HCT116 (cell line): Measurements from ENCODE around the gene ARHGEF25. TPM values are rescaled to one million over a fixed set of nuclear protein-coding genes. Genes with fewer than 3 reads are reported as not detected.

Experiments
- ATAC-seq: fragments of 200-7000 bp; cut with Tn5 transposase; 2 replicates; pipeline ENCODE4 v1.9.1; 2020; ENCODE audit warnings: mild to moderate bottlenecking, moderate library complexity
- BruUV-seq: library from RNA; stranded (reverse); fragments of 400-500 nt; replicated peaks from 2 replicates; lab custom pipeline; 2021; lab: Mats Ljungman, UMichigan
- CTCF ChIA-PET: fragments of 300-600 bp; sonication (Branson Sonifier 250); formaldehyde crosslinking; loops from one replicate; lab custom pipeline; 2021; ENCODE audit warnings: antibody characterized with exemption; lab: Charles Lee
- POLR2A ChIA-PET: fragments of 300-600, 350-600 bp; sonication (Branson Sonifier 250); formaldehyde crosslinking; loops from one replicate; lab custom pipeline; 2021; ENCODE audit warnings: antibody characterized with exemption; lab: Charles Lee
- RAD21 ChIA-PET, 2 experiments: fragments of 300-600 bp; sonication (Branson Sonifier 250); formaldehyde crosslinking; loops; one replicate each; lab custom pipeline; 2023; ENCODE audit warnings: low total read pairs in 2 of 2; ENCODE audit not compliant: uncharacterized antibody in 2 of 2, unreplicated experiment in 2 of 2, low non-redundant PET in 1 of 2; lab: Charles Lee
- DNase-seq: peaks from one replicate; pipeline ENCODE4 v3.0.0-alpha.2; 2010; ENCODE audit warnings: low read depth, low spot score
- H2AFZ ChIP-seq: fragments of 200-600 bp; shearing (Covaris generic), sonication (generic); 2 replicates; pipeline ENCODE4 v1.6.1; 2017; ENCODE audit warnings: low read depth, mixed run types, mixed read lengths, antibody characterized with exemption, low read length; ENCODE audit not compliant: poor library complexity, severe bottlenecking
- H3K27ac ChIP-seq: 2 replicates; pipeline ENCODE4 v1.5.1; 2012; ENCODE audit warnings: low read depth, low read length
- H3K27me3 ChIP-seq: fragments of 200-600 bp; sonication (generic); 2 replicates; pipeline ENCODE4 v1.6.1; 2016; ENCODE audit warnings: mixed run types, low read length, mixed read lengths; ENCODE audit not compliant: insufficient read depth
- H3K36me3 ChIP-seq, 2 experiments: fragments of 200-500 bp in 1 of 2; fragments of 200-600 bp in 1 of 2; sonication (Bioruptor generic) in 1 of 2; sonication (generic) in 1 of 2; 2 replicates each; pipeline versions ENCODE4 v1.5.1 to v1.6.1; 2014 to 2016; ENCODE audit warnings: low read length in 2 of 2, inconsistent platforms in 1 of 2, mixed read lengths in 1 of 2, mixed run types in 1 of 2; ENCODE audit not compliant: insufficient read depth in 2 of 2, control insufficient read depth in 1 of 2
- H3K4me1 ChIP-seq, 2 experiments: fragments of 200-600 bp in 1 of 2; sonication (generic) in 1 of 2; 2 replicates each; pipeline versions ENCODE4 v1.5.1 to v1.6.1; 2012 to 2017; ENCODE audit warnings: low read length in 2 of 2, inconsistent platforms in 1 of 2, mild to moderate bottlenecking in 1 of 2, mixed read lengths in 1 of 2, mixed run types in 1 of 2, moderate library complexity in 1 of 2; ENCODE audit not compliant: insufficient read depth in 2 of 2, control insufficient read depth in 1 of 2
- H3K4me2 ChIP-seq: fragments of 200-600 bp; sonication (generic); 2 replicates; pipeline ENCODE4 v1.6.1; 2017; ENCODE audit warnings: mixed run types, low read length, mixed read lengths
- H3K4me3 ChIP-seq, 2 experiments: fragments of 200-600 bp in 1 of 2; sonication (generic) in 1 of 2; replicated peaks in 1 of 2; 2 replicates each; pipeline ENCODE4 v1.5.1; 2011 to 2016; ENCODE audit warnings: low read length in 2 of 2, control low read depth in 1 of 2, low read depth in 1 of 2, mild to moderate bottlenecking in 1 of 2, mixed read lengths in 1 of 2, mixed run types in 1 of 2
- H3K79me2 ChIP-seq: fragments of 200-600 bp; sonication (generic); 2 replicates; pipeline ENCODE4 v1.6.1; 2017; ENCODE audit warnings: mild to moderate bottlenecking, mixed run types, low read length, moderate library complexity, mixed read lengths; ENCODE audit not compliant: insufficient read depth
- H3K9ac ChIP-seq: fragments of 200-600 bp; sonication (generic); 2 replicates; pipeline ENCODE4 v1.6.1; 2016; ENCODE audit warnings: low read length, mixed read lengths
- H3K9me2 ChIP-seq: fragments of 200-600 bp; sonication (generic), shearing (Covaris generic); 2 replicates; pipeline ENCODE4 v1.6.1; 2017; ENCODE audit warnings: mixed run types, mild to moderate bottlenecking, moderate library complexity; ENCODE audit not compliant: insufficient read depth
- H3K9me3 ChIP-seq, 2 experiments: fragments of 200-500 bp in 1 of 2; fragments of 200-600 bp in 1 of 2; sonication (Bioruptor generic) in 1 of 2; sonication (generic) in 1 of 2; 2 replicates each; pipeline ENCODE4 v1.6.1; 2014 to 2017; ENCODE audit warnings: low read length in 2 of 2, mixed read lengths in 2 of 2, inconsistent platforms in 1 of 2, low read depth in 1 of 2, mild to moderate bottlenecking in 1 of 2, mixed run types in 1 of 2, moderate library complexity in 1 of 2; ENCODE audit not compliant: control insufficient read depth in 1 of 2, insufficient read depth in 1 of 2
- H4K20me1 ChIP-seq: fragments of 200-600 bp; sonication (generic), shearing (Covaris generic); 2 replicates; pipeline ENCODE4 v1.6.1; 2017; ENCODE audit warnings: mixed run types, mild to moderate bottlenecking, moderate library complexity; ENCODE audit not compliant: insufficient read depth
- CBX3 ChIP-seq: IDR thresholded peaks from 2 replicates; pipeline ENCODE4 v1.6.1; 2012; ENCODE audit warnings: low read depth
- CEBPB ChIP-seq: IDR thresholded peaks from 2 replicates; pipeline ENCODE4 v1.6.1; 2012; ENCODE audit warnings: low read depth
- EGR1 ChIP-seq: IDR thresholded peaks from 2 replicates; pipeline ENCODE4 v1.6.1; 2012; ENCODE audit warnings: low read depth
- ELF1 ChIP-seq: IDR thresholded peaks from 2 replicates; pipeline ENCODE4 v1.6.1; 2012; ENCODE audit warnings: low read depth, borderline replicate concordance
- EZH2 ChIP-seq: fragments of 200-600 bp; sonication (generic); IDR thresholded peaks from 2 replicates; pipeline ENCODE4 v1.6.1; 2017; ENCODE audit warnings: antibody characterized with exemption, mixed run types
- EZH2phosphoT487 ChIP-seq: fragments of 200-600 bp; IDR thresholded peaks from 2 replicates; pipeline ENCODE4 v1.6.1; 2018; ENCODE audit warnings: antibody characterized with exemption, borderline replicate concordance
- FOSL1 ChIP-seq: IDR thresholded peaks from 2 replicates; pipeline ENCODE4 v1.6.1; 2012; ENCODE audit warnings: low read depth
- JUND ChIP-seq: IDR thresholded peaks from 2 replicates; pipeline ENCODE4 v1.6.1; 2012
- POLR2AphosphoS5 ChIP-seq: IDR thresholded peaks from 2 replicates; pipeline ENCODE4 v1.6.1; 2011; ENCODE audit warnings: mild to moderate bottlenecking, low read depth, low read length, moderate library complexity
- RAD21 ChIP-seq: IDR thresholded peaks from 2 replicates; pipeline ENCODE4 v1.6.1; 2012; ENCODE audit warnings: low read depth, mild to moderate bottlenecking
- SRF ChIP-seq: IDR thresholded peaks from 2 replicates; pipeline ENCODE4 v1.6.1; 2012; ENCODE audit warnings: low read depth
- TCF7L2 ChIP-seq: IDR thresholded peaks from 2 replicates; pipeline ENCODE4 v1.7.0; 2011; ENCODE audit warnings: borderline replicate concordance, inconsistent platforms; ENCODE audit not compliant: insufficient read depth, insufficient read length; ENCODE audit errors: extremely low read depth
- YY1 ChIP-seq: IDR thresholded peaks from 2 replicates; pipeline ENCODE4 v1.6.1; 2011; ENCODE audit warnings: low read length, low read depth, moderate library complexity, mild to moderate bottlenecking; ENCODE audit not compliant: insufficient replicate concordance; ENCODE audit errors: extremely low read depth
- ZFX ChIP-seq: fragments of 450-650 bp; IDR thresholded peaks from 2 replicates; pipeline ENCODE4 v1.6.1; 2017
- ZNF274 ChIP-seq: fragments of 200-500 bp; sonication (Bioruptor generic); IDR thresholded peaks from 2 replicates; pipeline ENCODE4 v1.6.1; 2014; ENCODE audit warnings: mild to moderate bottlenecking, low read depth, low read length, inconsistent platforms
- intact Hi-C: fragments of 100-400 bp; cut with micrococcal nuclease; formaldehyde crosslinking; loops from 2 replicates; pipeline ENCODE4 v1.10.0; 2022
- total RNA-seq: library from RNA; stranded (reverse); gene quantifications from one replicate; pipeline ENCODE4 v1.2.1, GENCODE V29; 2021; ENCODE audit not compliant: unreplicated experiment
- TF ChIP-seq, protein P1 (sequence below): IDR thresholded peaks from 2 replicates; pipeline ENCODE4 v1.6.1; 2012; ENCODE audit warnings: low read depth
- TF ChIP-seq, protein P2 (sequence below): IDR thresholded peaks from 2 replicates; pipeline ENCODE4 v1.6.1; 2011; ENCODE audit warnings: mild to moderate bottlenecking, low read length, moderate library complexity; ENCODE audit not compliant: insufficient replicate concordance; ENCODE audit errors: extremely low read depth
- TF ChIP-seq, protein P3 (sequence below), 3 experiments: fragments of 200-600 bp in 1 of 3; sonication (generic) in 1 of 3; IDR thresholded peaks in 2 of 3; conservative IDR thresholded peaks in 1 of 3; 2 replicates each; pipeline ENCODE4 v1.5.1; 2012 to 2017; ENCODE audit warnings: low read depth in 2 of 3, low read length in 2 of 3, antibody characterized with exemption in 1 of 3, borderline replicate concordance in 1 of 3, control low read depth in 1 of 3, mild to moderate bottlenecking in 1 of 3, mixed read lengths in 1 of 3, mixed run types in 1 of 3, moderate library complexity in 1 of 3; ENCODE audit not compliant: insufficient read depth in 1 of 3
- TF ChIP-seq, protein P4 (sequence below): IDR thresholded peaks from 2 replicates; pipeline ENCODE4 v1.6.1; 2012

ARHGEF25 gene
- total RNA-seq, 1 experiment from 2014 or later, result 3.6 TPM

DNA sequence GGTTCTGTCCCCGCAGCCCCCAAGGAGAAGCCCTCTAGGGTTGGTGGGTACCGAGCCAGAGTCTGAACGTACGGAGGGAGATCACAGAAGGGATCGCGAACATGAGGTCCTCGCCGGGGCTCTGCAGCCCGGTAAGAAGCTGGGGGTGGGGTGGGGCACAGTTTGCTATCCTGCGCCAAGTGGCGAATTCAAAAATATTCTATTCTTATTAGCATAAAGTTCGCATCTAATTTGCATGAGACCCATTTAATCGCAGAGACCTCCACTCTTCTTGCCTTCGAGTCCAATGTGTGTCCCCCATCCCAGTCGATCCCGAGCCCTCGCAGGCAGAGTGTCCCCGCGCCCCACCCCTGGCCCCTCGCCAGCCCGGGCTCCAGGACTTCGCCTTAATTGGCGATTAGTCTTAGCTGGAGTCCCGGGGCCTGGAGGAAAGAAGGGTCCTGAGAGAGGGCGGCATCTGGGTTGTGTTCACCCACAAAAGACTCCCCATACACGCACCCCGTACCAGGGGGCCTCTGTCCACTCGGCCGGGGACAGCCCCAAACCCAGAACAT is 604 bp upstream of the ARHGEF25 start:
- intact Hi-C loops, result no loop called here
- Histone ChIP-seq H3K27ac (no peak overlapping the region), H3K27me3 (no peaks in the 10 kb centered on the region), H4K20me1 (no peaks in the 10 kb centered on the region), H3K4me2 (peak overlapping the region; percentile 64; the same call in 1 of the 2 replicates), H2AFZ (no peak overlapping the region), H3K9ac (no peak overlapping the region; the same call in 1 of the 2 replicates), H3K4me1 (peaks cover 0 to 9% of the 10 kb centered on the region in 2 experiments; a peak in 1 of 4 replicates), H3K9me2 (no peaks in the 10 kb centered on the region), H3K79me2 (no peaks in the 10 kb centered on the region), H3K36me3 (no peaks in the 10 kb centered on the region), H3K4me3 (no peak overlapping the region), H3K9me3 (no peaks in the 10 kb centered on the region)
- RAD21 ChIA-PET, result no interaction called here
- no TSS peak for BruUV-seq
- ATAC-seq (no peak), DNase-seq (no peak)
- CTCF ChIA-PET, result interaction anchor here (2.0 kb wide), 1 partner anchor 27 kb away, joined by 7 read pairs; no protein-coding TSS in a partner anchor
- TF ChIP-seq, protein P1, sequence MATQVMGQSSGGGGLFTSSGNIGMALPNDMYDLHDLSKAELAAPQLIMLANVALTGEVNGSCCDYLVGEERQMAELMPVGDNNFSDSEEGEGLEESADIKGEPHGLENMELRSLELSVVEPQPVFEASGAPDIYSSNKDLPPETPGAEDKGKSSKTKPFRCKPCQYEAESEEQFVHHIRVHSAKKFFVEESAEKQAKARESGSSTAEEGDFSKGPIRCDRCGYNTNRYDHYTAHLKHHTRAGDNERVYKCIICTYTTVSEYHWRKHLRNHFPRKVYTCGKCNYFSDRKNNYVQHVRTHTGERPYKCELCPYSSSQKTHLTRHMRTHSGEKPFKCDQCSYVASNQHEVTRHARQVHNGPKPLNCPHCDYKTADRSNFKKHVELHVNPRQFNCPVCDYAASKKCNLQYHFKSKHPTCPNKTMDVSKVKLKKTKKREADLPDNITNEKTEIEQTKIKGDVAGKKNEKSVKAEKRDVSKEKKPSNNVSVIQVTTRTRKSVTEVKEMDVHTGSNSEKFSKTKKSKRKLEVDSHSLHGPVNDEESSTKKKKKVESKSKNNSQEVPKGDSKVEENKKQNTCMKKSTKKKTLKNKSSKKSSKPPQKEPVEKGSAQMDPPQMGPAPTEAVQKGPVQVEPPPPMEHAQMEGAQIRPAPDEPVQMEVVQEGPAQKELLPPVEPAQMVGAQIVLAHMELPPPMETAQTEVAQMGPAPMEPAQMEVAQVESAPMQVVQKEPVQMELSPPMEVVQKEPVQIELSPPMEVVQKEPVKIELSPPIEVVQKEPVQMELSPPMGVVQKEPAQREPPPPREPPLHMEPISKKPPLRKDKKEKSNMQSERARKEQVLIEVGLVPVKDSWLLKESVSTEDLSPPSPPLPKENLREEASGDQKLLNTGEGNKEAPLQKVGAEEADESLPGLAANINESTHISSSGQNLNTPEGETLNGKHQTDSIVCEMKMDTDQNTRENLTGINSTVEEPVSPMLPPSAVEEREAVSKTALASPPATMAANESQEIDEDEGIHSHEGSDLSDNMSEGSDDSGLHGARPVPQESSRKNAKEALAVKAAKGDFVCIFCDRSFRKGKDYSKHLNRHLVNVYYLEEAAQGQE, result no peak
- no peak for TF ChIP-seq FOSL1
- TF ChIP-seq, protein P2, sequence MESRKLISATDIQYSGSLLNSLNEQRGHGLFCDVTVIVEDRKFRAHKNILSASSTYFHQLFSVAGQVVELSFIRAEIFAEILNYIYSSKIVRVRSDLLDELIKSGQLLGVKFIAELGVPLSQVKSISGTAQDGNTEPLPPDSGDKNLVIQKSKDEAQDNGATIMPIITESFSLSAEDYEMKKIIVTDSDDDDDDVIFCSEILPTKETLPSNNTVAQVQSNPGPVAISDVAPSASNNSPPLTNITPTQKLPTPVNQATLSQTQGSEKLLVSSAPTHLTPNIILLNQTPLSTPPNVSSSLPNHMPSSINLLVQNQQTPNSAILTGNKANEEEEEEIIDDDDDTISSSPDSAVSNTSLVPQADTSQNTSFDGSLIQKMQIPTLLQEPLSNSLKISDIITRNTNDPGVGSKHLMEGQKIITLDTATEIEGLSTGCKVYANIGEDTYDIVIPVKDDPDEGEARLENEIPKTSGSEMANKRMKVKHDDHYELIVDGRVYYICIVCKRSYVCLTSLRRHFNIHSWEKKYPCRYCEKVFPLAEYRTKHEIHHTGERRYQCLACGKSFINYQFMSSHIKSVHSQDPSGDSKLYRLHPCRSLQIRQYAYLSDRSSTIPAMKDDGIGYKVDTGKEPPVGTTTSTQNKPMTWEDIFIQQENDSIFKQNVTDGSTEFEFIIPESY, result no peak
- no peak for TF ChIP-seq RAD21
- no peak for TF ChIP-seq EGR1
- no peak for TF ChIP-seq TCF7L2
- no peak for TF ChIP-seq EZH2
- TF ChIP-seq JUND, result no peak
- TF ChIP-seq, protein P3, sequence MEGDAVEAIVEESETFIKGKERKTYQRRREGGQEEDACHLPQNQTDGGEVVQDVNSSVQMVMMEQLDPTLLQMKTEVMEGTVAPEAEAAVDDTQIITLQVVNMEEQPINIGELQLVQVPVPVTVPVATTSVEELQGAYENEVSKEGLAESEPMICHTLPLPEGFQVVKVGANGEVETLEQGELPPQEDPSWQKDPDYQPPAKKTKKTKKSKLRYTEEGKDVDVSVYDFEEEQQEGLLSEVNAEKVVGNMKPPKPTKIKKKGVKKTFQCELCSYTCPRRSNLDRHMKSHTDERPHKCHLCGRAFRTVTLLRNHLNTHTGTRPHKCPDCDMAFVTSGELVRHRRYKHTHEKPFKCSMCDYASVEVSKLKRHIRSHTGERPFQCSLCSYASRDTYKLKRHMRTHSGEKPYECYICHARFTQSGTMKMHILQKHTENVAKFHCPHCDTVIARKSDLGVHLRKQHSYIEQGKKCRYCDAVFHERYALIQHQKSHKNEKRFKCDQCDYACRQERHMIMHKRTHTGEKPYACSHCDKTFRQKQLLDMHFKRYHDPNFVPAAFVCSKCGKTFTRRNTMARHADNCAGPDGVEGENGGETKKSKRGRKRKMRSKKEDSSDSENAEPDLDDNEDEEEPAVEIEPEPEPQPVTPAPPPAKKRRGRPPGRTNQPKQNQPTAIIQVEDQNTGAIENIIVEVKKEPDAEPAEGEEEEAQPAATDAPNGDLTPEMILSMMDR (IDR thresholded peaks at IDR 0.05 in 2 of 3, conservative IDR thresholded peaks at IDR 0.05 in 1 of 3; ENCODE audit: borderline replicate concordance in 1 of 3, insufficient read depth in 1 of 3, low read depth in 2 of 3, low read length in 2 of 3), result no peak
- no peak for TF ChIP-seq SRF
- no peak for TF ChIP-seq YY1
- TF ChIP-seq ZFX, result no peak
- TF ChIP-seq CEBPB, result no peak
- TF ChIP-seq CBX3, result no peak
- TF ChIP-seq, protein P4, sequence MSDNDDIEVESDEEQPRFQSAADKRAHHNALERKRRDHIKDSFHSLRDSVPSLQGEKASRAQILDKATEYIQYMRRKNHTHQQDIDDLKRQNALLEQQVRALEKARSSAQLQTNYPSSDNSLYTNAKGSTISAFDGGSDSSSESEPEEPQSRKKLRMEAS, result no peak
- TF ChIP-seq ELF1, result no peak
- TF ChIP-seq EZH2phosphoT487, result no peak
- TF ChIP-seq POLR2AphosphoS5, result no peak
- no peak for TF ChIP-seq ZNF274
- POLR2A ChIA-PET, result no interaction called here
